Measurements from ENCODE around the gene PRPH2.
A peak's percentile ranks its signal among the peaks of the same experiment; 100 is the strongest.

Gene PRPH2

DNA sequence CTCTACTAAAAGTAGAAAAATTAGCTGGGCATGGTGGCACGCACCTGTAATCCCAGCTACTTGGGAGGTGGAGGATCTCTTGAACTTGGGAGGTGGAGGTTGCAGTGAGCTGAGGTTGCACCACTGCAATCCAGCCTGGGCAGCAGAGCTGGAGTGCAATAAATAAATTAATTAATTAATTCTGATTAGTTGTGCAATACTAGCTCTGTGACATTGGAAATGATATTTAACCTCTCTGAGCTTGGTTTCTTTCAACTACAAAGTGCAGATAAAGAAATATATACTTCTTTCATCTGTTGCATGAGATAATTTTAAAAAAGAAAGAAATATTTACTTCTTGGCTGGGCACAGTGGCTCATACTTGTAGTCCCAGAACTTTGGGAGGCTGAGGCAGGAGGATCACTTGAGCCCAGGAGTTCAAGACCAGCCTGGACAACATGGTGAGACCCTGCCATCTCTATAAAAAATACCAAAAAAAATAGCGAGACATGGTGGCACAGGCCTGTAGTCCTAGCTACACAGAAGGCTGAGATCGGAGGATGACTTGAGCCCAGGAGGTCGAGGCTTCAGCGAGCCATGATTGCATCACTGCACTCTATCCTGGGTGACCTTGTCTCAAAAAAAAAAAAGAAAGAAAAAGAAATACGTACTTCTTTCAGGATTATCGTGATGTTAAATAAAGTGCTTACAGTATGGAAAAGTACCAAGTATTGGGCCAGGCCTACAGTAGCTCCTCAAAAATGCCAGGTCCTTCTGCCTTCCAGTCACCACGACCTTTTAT, 39.1 kb upstream of the PRPH2 start:
- H3K4me1 ChIP-seq = no peaks in the 10 kb centered on the region
- H3K9ac ChIP-seq = no peak overlapping the region
- peaks cover 0 to 21% (median 0%) of the 10 kb centered on the region in 11 experiments; a peak in 6 of 22 replicates for H3K36me3 ChIP-seq
- no peaks in the 10 kb centered on the region for H3K27me3 ChIP-seq
- TF ChIP-seq Cebpa-rat (IDR thresholded peaks at IDR 0.05) = peak in 3 of 11 experiments; percentile 12 to 20 (median 14); a peak in 1 of 22 replicates
- no peak overlapping the region for H3K4me3 ChIP-seq
- H3K4me2 ChIP-seq = no peak overlapping the region
- no peaks in the 10 kb centered on the region for H3K9me3 ChIP-seq (replicated peaks in 1 of 11)
- H3K27ac ChIP-seq = no peak overlapping the region
- no peaks in the 10 kb centered on the region for H4K20me1 ChIP-seq

GRCh38 chr6:42758756-42759430, 36.5 kb upstream of the PRPH2 start:
- H4K20me1 ChIP-seq = no peaks in the 10 kb centered on the region; a peak in 1 of 22 replicates
- no peak overlapping the region for H3K4me2 ChIP-seq
- H3K4me3 ChIP-seq = no peak overlapping the region
- H3K27me3 ChIP-seq = no peaks in the 10 kb centered on the region
- peaks cover 0 to 15% (median 0%) of the 10 kb centered on the region in 11 experiments; a peak in 6 of 22 replicates for H3K36me3 ChIP-seq
- no peak overlapping the region for H3K9ac ChIP-seq
- no peak overlapping the region for H3K27ac ChIP-seq
- no peaks in the 10 kb centered on the region for H3K4me1 ChIP-seq
- no peaks in the 10 kb centered on the region for H3K9me3 ChIP-seq (replicated peaks in 1 of 11)
- no peak for TF ChIP-seq Cebpa-rat (IDR thresholded peaks at IDR 0.05)

- H3K9me3 ChIP-seq (replicated peaks in 1 of 11) = no peaks in the 10 kb centered on the region
- H3K9ac ChIP-seq = no peak overlapping the region
- TF ChIP-seq Cebpa-rat (IDR thresholded peaks at IDR 0.05) = no peak
- peaks cover 0 to 15% (median 0%) of the 10 kb centered on the region in 11 experiments; a peak in 6 of 22 replicates for H3K36me3 ChIP-seq
- no peak overlapping the region for H3K27ac ChIP-seq
- H3K4me3 ChIP-seq = no peak overlapping the region
- H4K20me1 ChIP-seq = no peaks in the 10 kb centered on the region; a peak in 1 of 22 replicates
- H3K4me2 ChIP-seq = no peak overlapping the region
- H3K27me3 ChIP-seq = no peaks in the 10 kb centered on the region
- peaks cover 0 to under 1% (median 0%) of the 10 kb centered on the region in 10 experiments; a peak in 2 of 20 replicates for H3K4me1 ChIP-seq
Measured at GRCh38 chr6:42756722-42757121, 34.3 kb upstream of the PRPH2 start.

- Histone ChIP-seq H3K36me3 (peaks cover 0 to 12% (median 0%) of the 10 kb centered on the region in 11 experiments; a peak in 5 of 22 replicates), H3K9ac (no peak overlapping the region), H3K27ac (no peak overlapping the region), H3K4me1 (peaks cover 0 to 16% (median 0%) of the 10 kb centered on the region in 10 experiments; a peak in 6 of 20 replicates), H3K4me2 (no peak overlapping the region), H3K4me3 (no peak overlapping the region), H3K27me3 (no peaks in the 10 kb centered on the region), H4K20me1 (no peaks in the 10 kb centered on the region; a peak in 1 of 22 replicates), H3K9me3 (replicated peaks in 1 of 11) (no peaks in the 10 kb centered on the region)
- TF ChIP-seq Cebpa-rat (IDR thresholded peaks at IDR 0.05) = no peak
Measured at GRCh38 chr6:42754759-42755158, 32.4 kb upstream of the PRPH2 start.

DNA sequence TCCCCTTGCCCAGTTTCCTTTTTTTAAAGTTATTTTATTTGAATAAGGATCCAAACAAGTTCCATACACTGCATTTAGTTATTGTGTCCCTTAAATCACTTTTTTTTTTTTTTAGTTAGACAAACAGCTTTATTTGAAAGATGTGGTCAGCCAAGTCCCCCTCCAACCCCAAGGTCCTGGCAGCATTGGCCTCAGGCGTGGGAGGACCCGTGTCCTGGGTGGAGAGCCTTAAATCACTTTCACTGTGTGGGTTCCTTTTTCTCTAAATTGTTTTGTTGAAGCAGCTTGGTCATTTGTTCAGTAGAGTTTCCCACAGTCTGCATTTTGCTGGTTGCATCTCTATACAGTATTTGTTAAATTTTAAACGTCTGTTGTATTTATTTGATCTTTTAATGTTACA, 28.7 kb upstream of the PRPH2 start:
- Histone ChIP-seq H3K36me3 (no peaks in the 10 kb centered on the region; a peak in 3 of 22 replicates), H3K27ac (no peak overlapping the region), H3K4me3 (no peak overlapping the region), H3K4me1 (peaks cover 16 to 36% (median 18%) of the 10 kb centered on the region in 10 experiments), H4K20me1 (no peaks in the 10 kb centered on the region; a peak in 1 of 22 replicates), H3K27me3 (no peaks in the 10 kb centered on the region), H3K9me3 (replicated peaks in 1 of 11) (no peaks in the 10 kb centered on the region), H3K9ac (no peak overlapping the region), H3K4me2 (peak overlapping the region in 2 of 11 experiments; percentile 55 to 60; a peak in 3 of 22 replicates)
- TF ChIP-seq Cebpa-rat (IDR thresholded peaks at IDR 0.05) = no peak

DNA sequence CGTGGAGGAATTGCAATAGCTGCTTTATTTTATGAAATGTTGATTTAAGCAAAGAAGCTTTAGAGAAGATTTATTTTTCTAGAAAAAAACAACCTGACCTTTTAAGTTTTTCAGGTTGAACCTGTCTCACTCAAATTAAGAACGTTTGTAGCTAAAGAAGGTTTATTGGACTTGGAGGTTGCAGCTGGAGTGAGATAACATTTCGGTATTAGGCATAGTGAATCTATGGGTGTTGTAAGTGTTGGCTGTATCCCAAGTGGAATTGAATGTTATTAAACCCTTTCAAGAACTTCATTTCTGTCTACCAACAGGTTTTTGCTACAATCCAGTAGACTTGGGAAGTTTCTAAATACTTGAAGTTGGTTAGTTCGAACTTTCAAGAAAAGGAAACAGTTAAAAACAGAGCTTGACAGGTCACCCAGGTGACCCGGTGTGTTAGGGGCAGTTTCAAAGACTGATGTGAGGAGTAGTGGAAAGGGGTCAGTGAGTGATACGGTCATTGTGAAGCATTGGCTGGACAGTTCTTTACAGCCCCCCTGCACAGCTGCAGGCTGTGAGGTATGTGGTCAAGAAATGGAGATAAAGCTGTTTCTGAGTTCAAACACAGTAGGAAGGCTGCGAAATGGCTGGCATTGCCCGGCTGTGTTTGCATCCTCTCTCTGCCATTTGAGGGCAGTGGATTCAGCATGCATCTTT, 26.0 kb upstream of the PRPH2 start:
- Histone ChIP-seq H3K4me1 (peaks cover 31 to 51% (median 34%) of the 10 kb centered on the region in 10 experiments), H3K4me3 (peak overlapping the region; percentile 63 to 97 (median 74); a peak in 17 of 20 replicates), H3K36me3 (peaks cover 0 to 7% (median 0%) of the 10 kb centered on the region in 11 experiments; a peak in 5 of 22 replicates), H3K27ac (peak overlapping the region in 9 of 11 experiments; percentile 91 to 97 (median 94); a peak in 16 of 22 replicates), H3K9ac (peak overlapping the region; percentile 81 to 96 (median 91); a peak in 20 of 22 replicates), H3K4me2 (peak overlapping the region; percentile 79 to 96 (median 88)), H3K27me3 (no peaks in the 10 kb centered on the region), H3K9me3 (replicated peaks in 1 of 11) (no peaks in the 10 kb centered on the region), H4K20me1 (peaks cover 10 to 23% (median 20%) of the 10 kb centered on the region in 11 experiments; a peak in 19 of 22 replicates)
- TF ChIP-seq Cebpa-rat (IDR thresholded peaks at IDR 0.05) = no peak

DNA sequence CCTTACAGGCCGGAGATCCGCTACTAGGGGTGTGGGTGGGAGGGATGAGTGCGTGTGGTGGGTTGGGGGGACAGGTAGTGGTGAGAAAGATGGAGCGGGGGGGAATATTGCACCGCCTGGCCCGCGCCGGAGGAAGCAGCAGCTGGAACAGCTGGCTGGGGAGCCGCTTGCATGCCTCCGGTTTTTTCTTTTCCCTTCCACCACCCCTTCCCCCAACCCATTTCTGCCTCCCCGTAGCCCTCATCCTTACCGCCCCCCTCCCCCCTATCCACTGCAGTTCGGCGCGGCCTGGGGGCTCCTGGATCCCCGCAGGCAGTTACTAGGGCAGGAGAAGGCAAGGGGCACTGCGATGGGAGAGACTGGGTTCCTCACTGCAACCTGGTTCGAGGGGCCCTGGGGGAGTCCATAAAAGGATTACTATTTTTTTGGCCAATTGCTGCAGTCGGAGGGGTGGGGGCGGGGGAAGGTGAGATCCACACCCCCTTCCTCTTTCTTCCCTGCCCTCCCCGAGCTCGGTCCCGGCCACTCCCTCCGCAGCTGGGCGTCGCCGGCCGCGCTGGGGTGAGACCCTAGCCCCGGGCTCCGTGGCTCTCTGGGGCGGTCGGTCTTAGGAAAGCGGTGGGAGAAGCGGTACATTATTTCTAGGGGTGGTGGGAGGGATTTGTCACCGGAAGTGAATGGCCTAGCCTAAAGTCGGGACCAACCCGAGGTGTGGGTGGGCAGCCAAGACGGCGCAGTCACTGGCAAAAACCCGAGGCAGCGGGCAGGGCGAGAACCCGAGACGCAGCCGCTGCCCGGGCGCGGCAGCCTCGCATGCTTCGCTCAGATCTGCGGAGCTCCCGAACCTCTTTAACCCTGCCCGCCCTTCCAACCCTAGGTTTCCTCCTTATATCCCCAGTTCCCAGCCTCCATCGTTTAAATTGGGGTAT, 24.3 kb upstream of the PRPH2 start:
- peaks cover 10 to 24% (median 21%) of the 10 kb centered on the region in 11 experiments; a peak in 19 of 22 replicates for H4K20me1 ChIP-seq
- peak overlapping the region; percentile 64 to 97 (median 94) for H3K27ac ChIP-seq
- H3K4me2 ChIP-seq = peak overlapping the region; percentile 79 to 96 (median 88)
- TF ChIP-seq Cebpa-rat (IDR thresholded peaks at IDR 0.05) = no peak
- no peaks in the 10 kb centered on the region for H3K27me3 ChIP-seq
- peak overlapping the region; percentile 63 to 97 (median 74) for H3K4me3 ChIP-seq
- H3K9me3 ChIP-seq (replicated peaks in 1 of 11) = no peaks in the 10 kb centered on the region
- peak overlapping the region; percentile 81 to 96 (median 91) for H3K9ac ChIP-seq
- peaks cover 0 to 7% (median 0%) of the 10 kb centered on the region in 11 experiments; a peak in 2 of 22 replicates for H3K36me3 ChIP-seq
- peaks cover 47 to 64% (median 51%) of the 10 kb centered on the region in 10 experiments for H3K4me1 ChIP-seq
